Measurements from ENCODE around the gene TOP2B. TPM values are rescaled to one million over a fixed set of nuclear protein-coding genes. Genes with fewer than 3 reads are reported as not detected.
A peak's percentile ranks its signal among the peaks of the same experiment; 100 is the strongest.

TOP2B gene
- total RNA-seq, 1 donor from 2014 or later = 20.0 TPM

DNA sequence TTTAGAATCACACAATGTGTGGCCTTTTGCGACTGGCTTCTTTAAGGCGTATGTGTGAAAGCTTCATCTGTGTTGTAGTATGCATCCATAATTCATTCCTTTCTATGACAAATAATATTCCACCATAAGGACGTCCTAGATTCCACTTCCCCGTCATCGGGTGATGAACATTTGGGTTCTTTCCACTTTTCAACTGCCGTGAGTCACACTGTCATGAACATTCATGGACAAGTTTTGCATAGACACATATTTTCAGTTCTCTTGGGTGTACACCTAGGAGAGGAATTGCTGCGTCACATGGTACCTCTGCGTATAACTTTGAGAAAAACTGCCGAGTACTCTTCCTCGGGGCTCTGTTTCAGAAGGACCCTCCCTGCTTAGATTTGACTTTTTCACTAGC, 97.3 kb downstream of the TOP2B start:
- Histone ChIP-seq H3K27me3 (no peaks in the 10 kb centered on the region), H3K9me3 (no peaks in the 10 kb centered on the region), H3K36me3 (peaks cover 0 to 3% of the 10 kb centered on the region in 2 donors), H3K27ac (no peak overlapping the region), H3K4me3 (no peak overlapping the region), H3K4me1 (no peaks in the 10 kb centered on the region)
- intact Hi-C loops (cut with DNase I) = no loop called here
- no peak for DNase-seq (ENCODE audit: low spot score in 2 of 2)
- TF ChIP-seq, protein P1, sequence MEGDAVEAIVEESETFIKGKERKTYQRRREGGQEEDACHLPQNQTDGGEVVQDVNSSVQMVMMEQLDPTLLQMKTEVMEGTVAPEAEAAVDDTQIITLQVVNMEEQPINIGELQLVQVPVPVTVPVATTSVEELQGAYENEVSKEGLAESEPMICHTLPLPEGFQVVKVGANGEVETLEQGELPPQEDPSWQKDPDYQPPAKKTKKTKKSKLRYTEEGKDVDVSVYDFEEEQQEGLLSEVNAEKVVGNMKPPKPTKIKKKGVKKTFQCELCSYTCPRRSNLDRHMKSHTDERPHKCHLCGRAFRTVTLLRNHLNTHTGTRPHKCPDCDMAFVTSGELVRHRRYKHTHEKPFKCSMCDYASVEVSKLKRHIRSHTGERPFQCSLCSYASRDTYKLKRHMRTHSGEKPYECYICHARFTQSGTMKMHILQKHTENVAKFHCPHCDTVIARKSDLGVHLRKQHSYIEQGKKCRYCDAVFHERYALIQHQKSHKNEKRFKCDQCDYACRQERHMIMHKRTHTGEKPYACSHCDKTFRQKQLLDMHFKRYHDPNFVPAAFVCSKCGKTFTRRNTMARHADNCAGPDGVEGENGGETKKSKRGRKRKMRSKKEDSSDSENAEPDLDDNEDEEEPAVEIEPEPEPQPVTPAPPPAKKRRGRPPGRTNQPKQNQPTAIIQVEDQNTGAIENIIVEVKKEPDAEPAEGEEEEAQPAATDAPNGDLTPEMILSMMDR (IDR thresholded peaks at IDR 0.05) = no peak

DNA sequence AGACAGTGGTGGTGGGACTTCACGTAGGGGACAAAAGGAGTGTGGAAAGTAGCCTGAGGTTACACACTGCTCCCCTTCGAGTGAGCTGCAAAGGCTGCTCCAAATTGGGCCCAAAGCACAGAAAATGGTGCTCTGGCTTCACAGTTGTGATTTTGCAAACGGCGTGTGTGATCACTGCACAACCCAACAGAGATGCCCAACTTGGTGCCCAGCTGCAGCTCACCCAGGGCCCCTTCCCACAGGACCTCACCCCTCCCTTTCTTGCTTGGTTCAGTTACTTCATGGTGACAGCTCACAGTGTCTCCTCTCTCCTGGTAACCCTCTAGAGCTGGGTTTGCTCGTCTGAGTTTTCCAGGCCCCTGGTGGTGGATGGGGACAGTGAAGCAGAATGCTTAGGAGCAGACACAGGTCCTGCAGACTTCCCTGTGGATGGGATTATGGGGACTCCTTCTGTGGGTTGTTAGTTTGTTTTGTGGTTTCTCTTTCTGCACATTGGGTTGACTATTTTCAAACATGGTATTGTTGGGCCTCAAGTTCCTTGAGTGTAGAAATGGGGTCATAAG, 98.3 kb downstream of the TOP2B start:
- Histone ChIP-seq H3K36me3 (peaks cover 0 to 3% of the 10 kb centered on the region in 2 donors), H3K4me3 (no peak overlapping the region), H3K9me3 (no peaks in the 10 kb centered on the region), H3K27me3 (no peaks in the 10 kb centered on the region), H3K27ac (no peak overlapping the region), H3K4me1 (no peaks in the 10 kb centered on the region)
- intact Hi-C loops (cut with DNase I) = no loop called here
- DNase-seq (ENCODE audit: low spot score in 2 of 2) = no peak
- TF ChIP-seq, protein P1 (IDR thresholded peaks at IDR 0.05) = no peak

DNA sequence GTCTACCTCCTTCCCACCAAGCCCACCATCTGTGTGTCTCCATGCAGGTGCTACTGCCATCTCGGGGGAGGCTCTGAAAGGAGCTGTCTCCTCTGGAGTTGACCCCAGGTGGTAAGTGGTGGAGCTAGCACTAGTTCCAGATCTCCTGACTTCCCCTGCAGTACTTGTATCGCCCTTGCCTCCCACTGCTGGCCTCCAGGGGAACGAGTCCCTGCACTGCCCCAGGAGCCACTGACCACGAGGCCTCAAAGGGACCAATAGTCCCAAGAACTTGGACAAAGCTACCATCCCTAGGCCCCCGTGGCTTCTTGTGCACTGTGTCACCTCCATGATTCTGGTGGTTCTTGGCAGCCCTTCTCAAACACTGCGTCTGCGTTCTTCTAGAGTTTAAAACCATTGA, 98.9 kb downstream of the TOP2B start:
- TF ChIP-seq, protein P1 (IDR thresholded peaks at IDR 0.05) = no peak
- DNase-seq (ENCODE audit: low spot score in 2 of 2) = no peak
- no peaks in the 10 kb centered on the region for H3K27me3 ChIP-seq
- H3K36me3 ChIP-seq = no peaks in the 10 kb centered on the region
- H3K4me3 ChIP-seq = no peak overlapping the region
- no peak overlapping the region for H3K27ac ChIP-seq
- H3K9me3 ChIP-seq = no peaks in the 10 kb centered on the region
- intact Hi-C loops (cut with DNase I) = no loop called here
- H3K4me1 ChIP-seq = no peaks in the 10 kb centered on the region

DNA sequence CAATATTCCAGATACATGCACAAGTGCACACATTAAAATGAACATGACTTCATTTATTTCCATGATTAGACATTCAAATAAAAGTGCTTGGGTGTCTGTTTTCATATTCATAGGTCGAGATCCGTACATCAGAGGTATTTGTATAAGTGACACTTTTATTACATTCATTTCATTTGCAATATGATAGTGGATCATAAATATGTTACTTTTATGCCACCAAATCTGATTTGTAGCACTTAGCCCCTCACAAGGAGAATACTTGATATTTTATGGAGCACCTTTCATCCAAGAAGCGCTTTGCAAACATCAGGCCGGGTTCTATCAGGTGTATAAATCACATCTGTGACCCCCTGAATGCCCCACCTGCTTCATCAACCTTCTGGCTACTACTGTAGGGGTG, 100.6 kb downstream of the TOP2B start:
- Histone ChIP-seq H3K4me3 (no peak overlapping the region), H3K9me3 (no peaks in the 10 kb centered on the region), H3K4me1 (no peaks in the 10 kb centered on the region), H3K36me3 (no peaks in the 10 kb centered on the region), H3K27ac (no peak overlapping the region), H3K27me3 (no peaks in the 10 kb centered on the region)
- DNase-seq (ENCODE audit: low spot score in 2 of 2) = no peak
- intact Hi-C loops (cut with DNase I) = no loop called here
- TF ChIP-seq, protein P1 (IDR thresholded peaks at IDR 0.05) = no peak

DNA sequence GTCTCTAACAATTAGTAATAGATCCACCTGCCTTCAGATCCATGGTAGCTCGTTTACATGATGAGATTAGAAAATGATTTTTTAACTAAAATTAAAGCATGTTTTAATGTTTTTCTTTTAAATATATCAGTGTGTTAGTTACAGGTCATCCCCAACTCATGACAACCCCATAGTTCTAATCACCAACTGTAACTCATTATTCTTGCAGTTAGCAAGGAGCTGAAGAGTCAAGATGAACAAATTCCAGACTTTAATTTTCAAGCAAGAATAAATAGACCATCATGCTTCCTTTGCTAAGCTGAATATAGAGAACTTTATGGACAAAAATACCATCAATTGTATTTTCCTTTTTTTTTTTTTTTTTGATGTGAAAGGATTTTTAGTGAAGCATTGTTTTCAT, 101.1 kb downstream of the TOP2B start:
- no peaks in the 10 kb centered on the region for H3K9me3 ChIP-seq
- no peaks in the 10 kb centered on the region for H3K36me3 ChIP-seq
- peaks cover 0 to 1% of the 10 kb centered on the region in 2 donors for H3K4me1 ChIP-seq
- intact Hi-C loops (cut with DNase I) = no loop called here
- TF ChIP-seq, protein P1 (IDR thresholded peaks at IDR 0.05) = no peak
- no peak for DNase-seq (ENCODE audit: low spot score in 2 of 2)
- no peak overlapping the region for H3K4me3 ChIP-seq
- H3K27ac ChIP-seq = no peak overlapping the region
- no peaks in the 10 kb centered on the region for H3K27me3 ChIP-seq

DNA sequence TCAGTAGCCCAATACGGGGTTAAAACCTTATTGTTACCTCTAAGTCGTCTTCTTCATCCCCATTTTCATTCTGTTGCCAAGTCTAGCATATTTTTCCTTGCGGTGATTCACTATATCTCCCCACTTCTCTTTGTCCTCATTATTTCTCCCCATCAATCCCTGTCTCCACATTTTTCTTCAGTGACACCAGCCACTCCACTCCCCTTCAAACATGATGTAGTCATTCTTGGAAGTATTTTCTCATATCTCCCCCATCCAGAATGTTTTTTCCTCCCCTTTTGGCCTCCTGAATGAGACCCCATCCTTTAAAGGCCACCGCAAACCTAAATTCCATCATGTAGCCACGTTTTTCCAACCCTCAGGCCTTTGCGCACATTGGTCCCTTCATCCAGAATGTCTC, 105.9 kb downstream of the TOP2B start:
- Histone ChIP-seq H3K4me1 (peaks cover 2 to 8% of the 10 kb centered on the region in 2 donors), H3K27me3 (no peaks in the 10 kb centered on the region), H3K36me3 (no peaks in the 10 kb centered on the region), H3K9me3 (no peaks in the 10 kb centered on the region), H3K27ac (peak overlapping the region; percentile 24 to 57), H3K4me3 (no peak overlapping the region)
- intact Hi-C loops (cut with DNase I) = no loop called here
- DNase-seq (ENCODE audit: low spot score in 2 of 2) = no peak
- TF ChIP-seq, protein P1 (IDR thresholded peaks at IDR 0.05) = no peak

Data from ascending aorta (tissue), 2 donors.